Upper lobe of left lung (tissue), 6 donors: ENCODE measurements around the gene ZZZ3. TPM values are rescaled to one million over a fixed set of nuclear protein-coding genes. Genes with fewer than 3 reads are reported as not detected.

Experiments
- ATAC-seq, 2 donors: fragments of 200-7000 bp; cut with Tn5 transposase; one replicate each; pipeline ENCODE4 v1.9.1; 2022; ENCODE audit warnings: mild to moderate bottlenecking in 2 of 2, moderate library complexity in 2 of 2; ENCODE audit not compliant: low FRiP score in 2 of 2
- DNase-seq, 2 donors: peaks; one replicate each; pipeline ENCODE4 v3.0.0-alpha.2; 2019 to 2020
- H3K27ac ChIP-seq, 4 donors: fragments of 200-600 bp; sonication (generic); one replicate each; pipeline ENCODE4 v1.5.1; 2016 to 2019
- H3K27me3 ChIP-seq, 4 donors: fragments of 200-600 bp; sonication (generic); one replicate each; pipeline ENCODE4 v1.5.1; 2017 to 2019
- H3K36me3 ChIP-seq, 4 donors: fragments of 200-600 bp; sonication (generic); one replicate each; pipeline ENCODE4 v1.5.1; 2016 to 2019
- H3K4me1 ChIP-seq, 4 donors: fragments of 200-600 bp; sonication (generic); one replicate each; pipeline ENCODE4 v1.5.1; 2018 to 2019
- H3K4me3 ChIP-seq, 4 donors: fragments of 200-600 bp; sonication (generic); one replicate each; pipeline ENCODE4 v1.5.1; 2017 to 2019; ENCODE audit warnings: mild to moderate bottlenecking in 2 of 4, moderate library complexity in 1 of 4
- H3K9me3 ChIP-seq, 4 donors: fragments of 200-600 bp; sonication (generic); one replicate each; pipeline ENCODE4 v1.5.1; 2018 to 2019
- EP300 ChIP-seq, 4 donors: sonication (generic); formaldehyde crosslinking; IDR thresholded peaks; one replicate each; pipeline ENCODE4 v1.5.1; 2017; ENCODE audit warnings: antibody characterized with exemption in 4 of 4, control low read depth in 2 of 4
- POLR2A ChIP-seq, 4 donors: fragments of 450-650 bp; IDR thresholded peaks; one replicate each; pipeline ENCODE4 v1.5.1; 2016 to 2017; ENCODE audit warnings: antibody characterized with exemption in 4 of 4, mild to moderate bottlenecking in 2 of 4
- POLR2AphosphoS5 ChIP-seq, 2 donors: sonication (generic); formaldehyde crosslinking; IDR thresholded peaks; one replicate each; pipeline ENCODE4 v1.5.1; 2017; ENCODE audit warnings: antibody characterized with exemption in 2 of 2
- WGBS, 2 donors: methylation state at CpG; one replicate each; pipeline ENCODE4 v1.1.5; 2017 to 2018; 5-methylcytosine and 5-hydroxymethylcytosine counted together
- small RNA-seq, 4 donors: library from RNA; depleted of rRNA; stranded (forward); fragments of <200 nt; gene quantifications; one replicate each; pipeline ENCODE3, GENCODE V24; 2016
- total RNA-seq, 6 donors: library from RNA; depleted of rRNA in 4 of 6; stranded (reverse); fragments of >200 nt in 4 of 6; gene quantifications; one replicate each; pipeline versions ENCODE4 v1.1.0 to v1.2.1, GENCODE V29; 2016 to 2021
- TF ChIP-seq, protein P1 (sequence below), 6 experiments: fragments of 450-650 bp in 4 of 6; fragments of 200-600 bp in 2 of 6; sonication (generic) in 2 of 6; IDR thresholded peaks; one replicate each; pipeline ENCODE4 v1.5.1; 2016 to 2019; ENCODE audit warnings: antibody characterized with exemption in 6 of 6
- donor health status: DM: no; HTN: no; CAD: no; lungs with moderate emphysema.
- donor health status: DM: no; HTN: yes; CAD: no; lungs with severe emphysema.

ZZZ3 gene
- total RNA-seq, 6 donors from 2014 or later, result 15.3 to 141 (median 41.9) TPM

- Histone ChIP-seq H3K4me3 (no peak overlapping the region), H3K4me1 (peaks cover 0 to 5% (median 1%) of the 10 kb centered on the region in 4 donors), H3K9me3 (no peaks in the 10 kb centered on the region), H3K27ac (no peak overlapping the region), H3K36me3 (peaks cover 0 to 31% (median 4%) of the 10 kb centered on the region in 4 donors), H3K27me3 (no peaks in the 10 kb centered on the region)
- no peak for ATAC-seq
- TF ChIP-seq, protein P1, sequence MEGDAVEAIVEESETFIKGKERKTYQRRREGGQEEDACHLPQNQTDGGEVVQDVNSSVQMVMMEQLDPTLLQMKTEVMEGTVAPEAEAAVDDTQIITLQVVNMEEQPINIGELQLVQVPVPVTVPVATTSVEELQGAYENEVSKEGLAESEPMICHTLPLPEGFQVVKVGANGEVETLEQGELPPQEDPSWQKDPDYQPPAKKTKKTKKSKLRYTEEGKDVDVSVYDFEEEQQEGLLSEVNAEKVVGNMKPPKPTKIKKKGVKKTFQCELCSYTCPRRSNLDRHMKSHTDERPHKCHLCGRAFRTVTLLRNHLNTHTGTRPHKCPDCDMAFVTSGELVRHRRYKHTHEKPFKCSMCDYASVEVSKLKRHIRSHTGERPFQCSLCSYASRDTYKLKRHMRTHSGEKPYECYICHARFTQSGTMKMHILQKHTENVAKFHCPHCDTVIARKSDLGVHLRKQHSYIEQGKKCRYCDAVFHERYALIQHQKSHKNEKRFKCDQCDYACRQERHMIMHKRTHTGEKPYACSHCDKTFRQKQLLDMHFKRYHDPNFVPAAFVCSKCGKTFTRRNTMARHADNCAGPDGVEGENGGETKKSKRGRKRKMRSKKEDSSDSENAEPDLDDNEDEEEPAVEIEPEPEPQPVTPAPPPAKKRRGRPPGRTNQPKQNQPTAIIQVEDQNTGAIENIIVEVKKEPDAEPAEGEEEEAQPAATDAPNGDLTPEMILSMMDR (IDR thresholded peaks at IDR 0.05), result no peak
- TF ChIP-seq POLR2AphosphoS5 (IDR thresholded peaks at IDR 0.05) (no peak), EP300 (IDR thresholded peaks at IDR 0.05) (no peak), POLR2A (IDR thresholded peaks at IDR 0.05) (no peak)
- WGBS, 2 donors, result 89% methylated on average over 4 of the region's 4 CpGs
- no peak for DNase-seq
Measured at GRCh38 chr1:77636864-77637263, 45.6 kb downstream of the ZZZ3 start.

Small RNA genes lying within 50 kb of the gene (small RNA-seq; reads per million reads assigned to genes)
- 0 reads per million in 4 donors for gene RN7SL370P

Other genes with a start within 250 kb of the ZZZ3 start
- 100 to 1,000 TPM in 1 of 6 donors, 10 to 100 TPM in 5; 46.3 to 107 (median 58.7) TPM for gene USP33, start 77.2 kb upstream of the ZZZ3 start, total RNA-seq
- 10 to 100 TPM in 5 of 6 donors, 1 to 10 TPM in 1; 7.7 to 19.2 (median 13.5) TPM for gene MIGA1, start 97.0 kb upstream of the ZZZ3 start, total RNA-seq
- 10 to 100 TPM; 13.0 to 60.8 (median 28.2) TPM for gene NEXN, start 206.0 kb upstream of the ZZZ3 start, total RNA-seq